Lower leg skin (tissue), 3 donors: ENCODE measurements around the gene VAV2.

ENCODE experiments used
- CTCF ChIP-seq, 3 donors: fragments of 450-650 bp; IDR thresholded peaks; one replicate each; pipeline ENCODE4 v1.5.1; 2016; ENCODE audit warnings: antibody characterized with exemption in 3 of 3, mild to moderate bottlenecking in 3 of 3, moderate library complexity in 2 of 3
- POLR2A ChIP-seq, 2 donors: fragments of 450-650 bp; IDR thresholded peaks; one replicate each; pipeline ENCODE4 v1.6.1; 2016 to 2017; ENCODE audit warnings: antibody characterized with exemption in 2 of 2, mild to moderate bottlenecking in 1 of 2, moderate library complexity in 1 of 2

- TF ChIP-seq POLR2A (IDR thresholded peaks at IDR 0.05) (no peak), CTCF (IDR thresholded peaks at IDR 0.05) (no peak)
Observed at GRCh38 chr9:133822430-133823065, 169.6 kb downstream of the VAV2 start.
